HG03342 (cell line): ENCODE measurements around the gene DEFB123.

ENCODE experiments used
- ATAC-seq: cut with Tn5 transposase; IDR thresholded peaks from one replicate; pipeline ENCODE4 v1.9.1; 2021; ENCODE audit warnings: mild to moderate bottlenecking, moderate library complexity; ENCODE audit not compliant: unreplicated experiment

DEFB123 gene

DNA sequence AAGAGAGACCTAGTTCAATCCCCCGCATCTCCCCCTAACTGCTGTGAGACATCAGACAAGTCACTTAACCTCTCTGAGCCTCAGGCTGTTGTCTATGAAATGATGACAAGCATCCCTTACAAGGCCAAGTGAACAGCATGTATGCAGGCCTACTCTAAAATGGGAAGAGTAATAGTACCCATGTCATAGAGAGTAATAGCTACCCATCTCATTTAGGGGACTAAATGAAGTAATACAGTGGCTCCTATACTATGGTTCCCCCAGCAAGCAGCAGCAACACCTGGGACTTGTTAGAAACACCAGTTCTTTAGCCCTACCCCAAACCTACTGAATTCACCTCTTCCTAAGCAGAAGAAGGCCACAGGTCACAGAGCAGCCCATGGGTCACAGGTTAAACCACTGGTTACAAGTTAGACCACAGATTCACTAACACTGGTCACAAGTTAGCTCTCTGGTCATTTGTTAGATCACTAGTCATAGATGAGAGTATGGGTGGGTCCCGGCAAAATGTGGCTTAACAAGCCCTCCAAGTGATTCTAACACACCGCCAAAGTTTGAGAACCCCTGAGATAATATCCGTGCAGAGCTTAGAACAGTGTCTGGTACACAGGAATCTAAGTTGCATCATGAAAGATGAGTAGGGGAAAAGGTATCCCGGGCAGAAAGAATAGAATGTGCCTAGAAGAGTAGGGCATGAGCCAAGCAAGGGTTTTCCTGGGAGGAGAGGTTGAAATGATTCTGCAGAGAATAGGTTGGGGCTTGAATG is 33.1 kb downstream of the DEFB123 start:
- peak; percentile 33 for ATAC-seq

DNA sequence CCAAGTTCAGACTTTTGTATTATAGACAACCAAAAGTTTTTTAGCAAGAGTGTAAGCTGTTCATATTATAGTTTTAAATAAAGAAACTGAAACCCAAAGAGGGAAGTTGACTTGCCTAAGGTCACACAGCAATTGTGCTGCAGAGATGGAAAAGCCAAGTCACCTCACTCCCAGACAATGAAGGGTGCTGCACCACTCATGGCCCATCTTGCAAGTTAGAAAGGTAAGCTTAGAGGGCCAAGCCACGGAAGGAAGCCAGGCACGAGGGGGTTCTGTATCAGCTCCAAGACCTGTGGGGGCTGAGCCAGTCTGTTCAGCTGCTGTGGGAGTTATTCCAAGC is 33.6 kb downstream of the DEFB123 start:
- ATAC-seq = peak; percentile 81

- ATAC-seq = no peak
Observed at GRCh38 chr20:31474758-31475427, 34.5 kb downstream of the DEFB123 start, which contains the start of the genes DEFB124 and REM1. TSS of gene DEFB124 (minus strand) at chr20:31475127. CDS start at chr20:31473013, 2,114 bp downstream. TSS of gene REM1 (plus strand) at chr20:31475288. CDS start at chr20:31476446, 1,158 bp downstream.

DNA sequence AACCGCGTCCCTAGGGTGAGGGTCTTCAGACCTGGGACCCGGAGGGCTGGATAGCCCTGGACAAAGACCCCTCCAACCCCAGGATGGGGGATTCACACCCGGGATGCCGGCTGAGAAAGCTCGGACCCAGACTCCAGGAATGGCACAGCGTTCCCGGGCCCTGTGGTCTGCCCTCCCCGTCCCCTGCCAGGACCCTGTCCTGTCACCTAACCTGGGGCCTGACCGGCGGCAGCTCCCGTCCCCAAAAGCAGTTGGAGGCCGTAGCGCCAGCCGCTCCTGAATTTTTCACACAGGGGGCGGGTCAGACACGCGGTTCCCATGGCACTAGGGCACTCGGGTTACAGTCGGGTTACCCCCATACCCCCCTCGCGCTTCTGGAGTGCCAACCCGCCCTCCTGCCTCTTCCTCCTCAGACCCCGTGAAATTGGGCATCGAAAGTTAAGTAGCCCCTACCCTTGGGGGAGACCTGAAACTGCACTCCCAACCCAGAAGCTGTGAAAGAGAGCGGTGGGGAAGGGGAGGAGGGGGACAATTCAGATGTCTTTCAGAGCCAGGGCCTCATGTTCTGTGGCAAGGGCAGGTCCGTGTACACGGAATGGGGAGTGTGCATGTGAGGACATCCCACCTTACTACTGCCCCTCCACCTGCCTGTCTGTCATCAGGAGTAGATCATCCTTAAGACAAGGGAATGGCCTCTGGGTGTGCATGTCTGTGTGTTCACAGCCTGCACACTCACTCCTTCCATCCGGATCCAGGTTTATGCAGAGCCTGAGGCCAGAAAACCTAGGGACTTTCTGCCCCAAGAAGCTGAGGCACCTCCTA is 35.3 kb downstream of the DEFB123 start:
- no peak for ATAC-seq

DNA sequence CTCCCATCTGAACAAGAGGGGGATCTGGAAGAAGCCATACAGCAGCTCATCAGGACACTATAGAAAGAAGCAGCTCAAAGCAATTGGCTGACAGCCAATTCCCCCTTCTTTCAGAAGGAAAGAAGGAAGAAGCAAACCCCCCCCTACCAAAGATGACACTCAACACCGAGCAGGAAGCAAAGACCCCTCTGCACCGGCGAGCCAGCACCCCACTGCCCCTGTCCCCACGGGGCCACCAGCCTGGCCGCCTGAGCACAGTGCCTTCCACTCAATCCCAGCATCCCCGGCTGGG is 35.8 kb downstream of the DEFB123 start:
- ATAC-seq = no peak

GRCh38 chr20:31476643-31477215 is 36.3 kb downstream of the DEFB123 start:
- no peak for ATAC-seq

DNA sequence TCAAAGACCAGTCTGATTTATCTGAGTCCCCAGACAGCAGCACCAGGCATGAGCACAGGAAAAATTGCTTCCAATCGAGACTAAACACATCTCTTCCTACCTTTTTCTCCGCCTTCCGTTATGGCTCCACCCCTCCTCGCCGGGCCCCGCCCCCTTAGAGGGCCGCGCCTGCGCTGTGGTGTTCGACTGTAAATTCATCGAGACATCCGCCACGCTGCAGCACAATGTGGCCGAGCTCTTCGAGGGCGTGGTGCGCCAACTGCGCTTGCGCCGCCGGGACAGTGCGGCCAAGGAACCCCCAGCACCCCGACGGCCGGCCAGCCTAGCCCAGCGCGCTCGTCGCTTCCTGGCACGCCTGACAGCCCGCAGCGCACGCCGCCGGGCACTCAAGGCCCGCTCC is 43.6 kb downstream of the DEFB123 start:
- no peak for ATAC-seq

- ATAC-seq = no peak
Observed at GRCh38 chr20:31485450-31486339, 45.3 kb downstream of the DEFB123 start.

GRCh38 chr20:31488115-31488514 is 47.7 kb downstream of the DEFB123 start:
- ATAC-seq = no peak

DNA sequence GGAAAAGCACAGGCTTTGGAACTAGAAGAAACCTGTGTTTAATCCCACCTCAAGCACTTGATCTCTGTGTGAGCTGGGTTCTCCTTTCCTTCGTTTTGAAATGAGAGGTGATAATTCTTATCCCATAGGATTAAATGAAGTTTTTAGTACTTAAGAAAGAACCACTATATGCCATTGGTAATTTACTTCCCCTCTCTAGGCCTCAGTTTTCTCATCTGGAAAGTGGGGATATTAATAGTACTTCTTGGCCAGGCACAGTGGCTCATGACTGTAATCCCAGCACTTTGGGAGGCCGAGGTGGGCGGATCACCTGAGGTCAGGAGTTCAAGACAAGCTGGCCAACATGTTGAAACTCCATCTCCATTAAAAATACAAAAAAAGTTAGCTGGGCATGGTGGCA is 48.7 kb downstream of the DEFB123 start:
- no peak for ATAC-seq

GRCh38 chr20:31490752-31491151 is 50.3 kb downstream of the DEFB123 start:
- ATAC-seq = no peak

DNA sequence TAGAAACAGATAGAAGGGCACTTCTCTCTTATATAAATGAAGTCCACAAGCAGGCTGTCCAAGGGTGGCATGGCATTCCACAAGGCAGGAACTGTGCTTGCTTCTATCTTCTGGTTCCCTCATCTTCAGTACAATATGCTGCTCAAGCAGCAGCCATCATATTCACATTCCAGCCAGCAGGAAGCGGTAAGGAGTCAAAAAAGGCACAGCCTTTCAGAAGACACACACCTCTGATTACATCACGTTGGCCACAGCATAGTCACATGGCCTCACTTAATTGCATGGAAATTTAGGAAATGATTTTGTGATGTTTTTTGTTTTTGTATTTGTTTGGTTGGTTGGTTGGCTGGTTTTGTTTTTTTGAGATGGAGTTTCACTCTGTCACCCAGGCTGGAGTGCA is 53.7 kb downstream of the DEFB123 start:
- no peak for ATAC-seq

- ATAC-seq = no peak
Observed at GRCh38 chr20:31496761-31497295, 56.4 kb downstream of the DEFB123 start.

DNA sequence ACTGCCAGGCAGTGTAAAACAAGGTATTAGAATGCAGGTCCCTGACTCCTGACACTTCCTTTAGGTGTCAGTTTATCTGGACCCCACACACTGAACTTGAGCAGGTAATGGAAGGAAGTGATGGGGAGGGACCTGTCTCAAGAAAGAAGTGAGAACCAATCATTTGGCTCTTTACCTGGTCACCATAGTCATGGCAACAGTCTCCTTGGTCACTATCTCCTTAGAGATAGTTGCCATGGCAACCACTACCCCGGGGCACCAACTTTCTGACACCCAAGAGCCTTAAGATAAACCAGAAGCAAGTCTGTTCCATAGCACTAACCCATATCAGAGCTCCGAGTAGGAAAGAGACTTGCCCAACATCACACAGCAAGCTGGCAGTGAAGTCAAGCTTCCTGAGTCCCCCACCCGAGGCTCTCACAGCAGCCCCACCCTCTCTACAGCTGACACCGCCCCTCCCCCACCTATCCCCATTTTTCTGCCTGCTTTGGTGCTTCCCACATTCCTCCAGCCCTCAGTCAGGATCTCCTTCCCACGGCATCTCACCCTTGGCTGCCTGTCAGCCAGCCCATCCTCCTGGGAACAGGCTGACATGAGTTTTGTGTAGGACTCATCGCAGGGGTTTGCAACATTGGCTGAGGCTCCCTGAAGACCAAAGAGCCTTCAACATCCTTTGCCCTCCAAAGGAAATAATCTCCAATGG is 57.6 kb downstream of the DEFB123 start:
- no peak for ATAC-seq
